ENCODE results near the gene CAPZB.

The CAPZB gene

DNA sequence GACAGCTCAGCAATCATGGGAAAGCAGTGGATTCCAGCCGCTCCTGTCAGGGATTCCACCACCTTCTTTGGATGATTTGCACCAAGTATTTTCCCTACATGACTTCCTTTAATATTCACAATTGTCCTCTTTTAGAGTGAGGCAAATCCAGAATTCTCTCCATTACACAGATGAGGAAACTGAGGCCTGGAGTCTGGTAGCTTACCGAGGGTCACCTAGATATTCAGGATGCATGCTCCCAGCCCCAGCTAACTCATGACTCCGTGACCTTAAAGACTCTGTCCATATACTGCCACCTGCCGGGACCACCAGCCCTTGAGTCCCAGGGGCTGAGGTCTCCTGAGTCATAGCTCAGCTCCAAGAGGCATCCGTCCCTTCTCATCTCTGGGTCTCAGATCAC is 80.6 kb downstream of the CAPZB start:
- DNase-seq = no peak

DNA sequence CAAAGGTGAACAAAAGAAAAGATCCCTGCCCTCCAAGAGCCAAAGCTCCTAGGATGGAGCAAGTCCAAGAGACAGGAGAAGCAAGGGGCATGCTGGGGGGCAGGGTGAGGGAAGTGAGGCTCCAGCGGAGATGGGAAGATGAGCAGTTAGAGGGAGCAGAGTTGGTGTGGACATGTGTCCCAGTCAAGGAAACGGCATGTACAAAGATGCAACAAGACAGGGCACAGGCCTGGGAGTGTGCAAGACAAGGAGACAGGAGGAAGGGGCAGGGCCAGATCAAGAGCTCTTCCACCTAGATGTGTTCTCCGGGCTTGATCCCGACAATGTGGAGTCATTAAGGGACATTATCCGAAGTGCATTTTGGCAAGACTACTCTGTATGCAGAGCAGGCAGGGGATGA is 82.1 kb downstream of the CAPZB start:
- DNase-seq = no peak

- DNase-seq = no peak
Measured at GRCh38 chr1:19402031-19402813, 83.1 kb downstream of the CAPZB start.

- no peak for DNase-seq
Measured at GRCh38 chr1:19401535-19401889, 83.8 kb downstream of the CAPZB start.

- DNase-seq = no peak
Measured at GRCh38 chr1:19400875-19401534, 84.3 kb downstream of the CAPZB start.

GRCh38 chr1:19400192-19400611 is 85.1 kb downstream of the CAPZB start:
- no peak for DNase-seq

DNA sequence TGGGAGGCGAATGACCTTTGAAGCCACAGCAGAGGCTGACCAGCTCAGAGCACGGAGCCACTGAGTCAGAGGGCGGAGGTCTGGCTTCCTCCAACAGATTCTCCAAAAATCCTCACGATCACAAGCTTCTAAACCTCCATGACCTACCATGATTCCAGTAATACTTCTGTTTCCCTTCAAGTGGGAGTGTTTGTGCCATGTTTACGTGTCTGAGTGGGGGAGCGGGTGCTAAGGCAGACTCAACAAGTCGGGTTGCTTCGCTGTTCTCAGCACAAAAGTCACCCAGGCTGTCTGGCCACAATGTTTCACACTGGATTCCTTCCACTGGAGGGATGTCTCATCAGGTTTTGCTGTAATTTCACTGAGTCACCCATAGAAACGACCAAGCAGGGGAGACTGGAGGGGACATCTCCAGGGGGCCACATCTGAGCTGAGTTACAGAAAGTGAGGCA is 87.0 kb downstream of the CAPZB start:
- peak; percentile 23 for DNase-seq

DNA sequence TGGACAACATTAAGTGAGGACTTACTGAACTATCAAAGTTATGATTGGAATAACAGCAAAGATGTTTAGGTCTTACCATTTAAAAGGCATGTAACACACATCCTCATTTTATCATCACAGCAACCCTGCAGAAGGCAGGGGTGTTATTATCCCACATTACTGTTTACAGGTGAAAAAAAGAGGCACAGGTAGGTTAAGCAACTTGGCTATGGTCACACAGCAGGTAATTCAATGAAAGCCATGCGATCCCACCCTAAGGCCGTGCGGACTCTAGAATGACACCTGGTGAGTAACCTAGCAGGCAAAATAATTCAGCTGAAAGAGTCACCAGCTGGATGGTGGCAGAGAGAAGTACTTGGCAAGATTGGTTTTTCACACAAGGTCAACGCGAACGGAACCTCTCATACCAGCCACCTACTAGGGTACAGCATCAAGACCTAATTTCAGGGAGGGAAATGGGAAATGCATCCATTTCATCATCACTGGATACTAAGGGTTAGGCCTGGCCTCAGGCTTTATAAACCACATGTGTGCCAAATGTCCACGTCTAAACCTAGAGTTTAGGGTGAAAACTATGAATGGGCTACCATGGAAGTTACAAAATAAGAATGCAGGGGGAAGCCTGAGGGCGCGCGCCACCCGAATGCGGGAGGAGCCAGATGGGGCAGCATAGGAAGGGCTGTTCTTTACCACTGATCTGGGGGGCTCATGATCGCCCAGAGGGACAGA is 88.0 kb downstream of the CAPZB start:
- DNase-seq = no peak

DNA sequence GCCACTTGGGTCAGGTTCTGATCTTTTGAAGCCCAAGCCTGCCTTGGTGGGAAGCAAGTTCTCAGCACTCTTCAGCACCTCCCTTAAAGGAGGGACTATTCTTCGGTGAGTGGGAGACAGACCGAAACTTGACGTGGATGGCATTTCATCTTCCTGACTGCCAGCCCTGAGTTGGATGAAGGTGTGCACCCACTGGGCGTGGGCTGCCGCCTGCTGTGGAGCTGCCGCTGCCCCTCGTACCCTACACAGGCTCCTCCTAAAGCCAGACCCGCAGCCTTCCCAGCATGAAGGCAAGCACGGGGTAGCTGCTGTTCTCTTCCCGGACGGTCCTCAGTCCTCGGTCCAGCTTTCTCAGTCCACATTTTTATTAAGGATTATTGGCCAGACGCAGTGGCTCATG is 89.1 kb downstream of the CAPZB start:
- DNase-seq = no peak

GRCh38 chr1:19395678-19396192 is 89.6 kb downstream of the CAPZB start:
- no peak for DNase-seq

- DNase-seq = no peak
Measured at GRCh38 chr1:19393046-19393445, 92.3 kb downstream of the CAPZB start.

DNA sequence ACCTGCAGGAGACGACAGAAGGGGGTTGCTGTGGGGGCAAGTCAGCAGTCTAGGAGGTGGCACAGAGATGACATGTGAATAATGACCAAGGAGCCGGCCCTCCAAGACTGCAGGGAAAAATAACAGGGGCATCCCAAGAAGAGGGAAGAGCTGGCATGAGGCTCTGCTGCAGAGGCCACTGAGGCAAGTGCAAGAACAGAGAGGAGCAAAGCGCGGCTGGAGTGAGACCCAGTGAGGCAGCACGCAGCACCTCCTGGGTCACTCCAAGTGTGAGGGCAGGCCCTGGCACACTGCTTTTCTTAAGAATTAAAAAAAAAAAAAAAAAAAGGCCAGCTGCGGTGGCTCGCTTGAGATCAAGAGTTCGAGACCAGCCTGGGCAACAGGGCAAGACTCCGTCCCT is 93.1 kb downstream of the CAPZB start:
- no peak for DNase-seq

- no peak for DNase-seq
Measured at GRCh38 chr1:19391596-19391981, 93.8 kb downstream of the CAPZB start.

DNA sequence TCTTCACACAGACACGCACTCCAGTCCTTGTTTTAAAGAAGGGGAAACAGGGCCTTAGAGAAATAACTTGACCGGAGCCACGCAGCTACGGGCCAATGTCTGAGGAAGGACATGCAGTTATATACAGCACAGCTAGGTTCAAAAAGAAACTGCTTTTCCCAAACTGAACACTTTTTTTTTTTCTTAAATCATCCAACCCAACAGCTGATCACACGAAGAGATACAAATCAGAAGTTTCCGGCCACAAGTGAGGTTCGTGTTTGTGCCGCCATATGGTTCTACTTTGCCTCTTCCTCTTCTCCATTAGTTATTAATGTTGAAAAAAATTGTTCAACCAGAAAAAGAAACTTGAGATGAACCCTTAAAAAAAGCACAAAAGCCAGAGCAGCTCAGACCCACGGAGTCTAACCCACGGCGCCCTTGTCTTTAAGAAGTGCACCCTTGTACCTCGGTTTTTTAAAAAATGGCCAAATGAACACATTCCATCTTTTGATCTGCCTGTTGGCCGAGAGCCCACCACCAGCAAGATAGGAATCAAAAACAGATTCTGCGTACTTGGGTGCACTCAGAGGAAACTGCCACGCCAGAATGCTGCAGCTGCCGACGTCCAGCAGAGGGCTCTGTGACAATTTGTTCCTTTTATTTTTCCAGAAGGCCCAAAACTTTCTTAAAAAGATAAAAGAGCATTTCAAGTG is 94.3 kb downstream of the CAPZB start:
- no peak for DNase-seq

DNA sequence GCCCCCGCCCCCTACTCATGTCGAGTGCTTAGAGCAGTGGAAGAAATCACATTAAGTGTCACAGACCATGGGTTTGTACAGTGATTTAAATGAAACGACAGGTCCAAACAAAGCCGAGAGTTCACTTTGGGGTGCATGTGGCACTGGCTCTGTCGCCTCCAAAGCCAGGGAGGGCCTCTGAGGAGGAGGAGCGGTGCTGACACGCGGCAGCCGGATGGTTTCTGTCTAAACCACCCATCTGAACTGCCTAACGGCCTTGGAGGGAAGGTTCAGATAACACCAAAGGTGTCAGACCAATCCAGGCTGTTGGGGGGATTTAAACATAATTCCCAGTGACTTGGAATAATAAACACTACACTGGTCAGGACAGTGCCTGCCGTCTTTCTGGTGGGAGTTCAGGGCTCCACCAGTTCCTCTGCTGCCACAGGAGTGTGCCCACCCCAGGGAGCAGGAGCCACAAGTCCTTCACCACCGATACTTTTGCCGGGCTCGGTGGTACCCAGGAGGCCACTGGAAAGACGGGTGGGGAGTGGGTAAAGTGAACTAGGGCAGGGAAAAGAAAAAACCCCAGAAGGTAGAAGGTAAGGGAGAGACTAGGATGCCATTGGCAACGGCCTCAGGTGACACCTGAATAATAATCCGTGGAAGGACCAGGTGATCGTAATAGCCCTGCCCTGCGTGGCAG is 95.0 kb downstream of the CAPZB start:
- DNase-seq = no peak

- no peak for DNase-seq
Measured at GRCh38 chr1:19388980-19389379, 96.4 kb downstream of the CAPZB start.

DNA sequence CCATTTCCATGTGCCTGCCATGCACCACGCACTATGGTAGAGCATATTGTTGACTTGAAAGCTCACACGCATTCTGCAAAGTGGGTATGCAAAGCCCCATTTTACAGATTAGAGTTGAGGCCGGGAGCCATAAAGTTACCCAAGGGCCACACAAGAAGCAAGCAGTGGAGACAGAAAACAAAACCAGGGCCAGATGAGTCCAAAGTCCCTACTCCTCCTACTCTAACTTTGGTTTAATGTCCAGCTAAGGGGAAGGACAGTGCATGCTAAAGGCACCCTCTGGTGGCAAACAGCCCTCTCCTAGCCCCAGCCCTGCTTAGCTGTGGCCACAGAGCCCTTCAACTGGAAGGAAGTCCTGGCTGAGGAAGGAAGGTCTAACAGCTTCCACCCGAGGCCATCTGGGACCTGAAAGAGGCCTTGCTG is 98.3 kb downstream of the CAPZB start:
- DNase-seq = no peak

- DNase-seq = no peak
Measured at GRCh38 chr1:19385869-19386591, 99.3 kb downstream of the CAPZB start.

DNA sequence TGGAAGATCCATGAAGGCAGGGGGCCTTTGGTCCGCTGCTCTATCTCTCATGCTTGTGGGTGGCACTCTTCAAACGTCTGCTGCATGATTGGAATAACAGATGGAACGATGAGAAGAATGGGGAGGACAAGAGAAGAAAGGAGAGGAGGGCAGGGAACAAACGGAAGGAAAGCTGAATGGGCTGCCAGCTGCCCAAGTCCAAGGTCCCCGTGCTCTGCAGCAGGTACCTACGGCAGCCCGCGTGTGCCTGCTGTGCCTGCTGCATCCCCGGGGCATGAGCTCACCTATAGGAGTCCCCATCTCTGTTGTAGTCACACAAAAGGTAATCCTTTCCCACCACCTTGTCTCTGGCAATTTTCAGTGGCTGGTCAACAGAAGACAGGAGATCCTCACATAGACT is 100.1 kb downstream of the CAPZB start:
- no peak for DNase-seq

GRCh38 chr1:19384772-19385187 is 100.6 kb downstream of the CAPZB start:
- no peak for DNase-seq

- DNase-seq = no peak
Measured at GRCh38 chr1:19384113-19384512, 101.2 kb downstream of the CAPZB start.

DNA sequence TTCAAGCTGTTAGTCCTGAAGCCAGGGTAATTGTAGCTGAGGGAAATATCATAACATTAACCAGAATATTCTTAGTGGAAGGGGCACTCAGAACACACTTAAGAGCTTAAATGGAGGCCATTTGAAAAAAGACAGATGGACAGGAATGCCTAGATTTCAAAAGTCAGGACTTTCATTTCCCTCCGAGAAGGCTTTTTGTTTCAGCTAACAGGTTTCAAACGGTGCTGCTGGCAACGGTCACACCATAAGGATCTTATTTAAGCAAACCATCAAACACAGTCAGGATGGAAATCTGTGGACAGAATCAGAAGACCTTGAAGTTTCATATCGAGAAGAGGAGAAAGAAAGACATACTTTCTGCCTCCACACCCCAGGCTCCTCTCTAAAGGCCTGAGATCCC is 103.1 kb downstream of the CAPZB start:
- DNase-seq = no peak
